ENCODE data around the gene TAT. TPM values are rescaled to one million over a fixed set of nuclear protein-coding genes. Genes with fewer than 3 reads are reported as not detected.

The TAT gene
- total and polyA plus RNA-seq, 10 of the 15 experiments (the other 5 are each of a cell fraction or from before 2014, with no cell fraction given), result 0.01 to 0.44 (median 0.09) TPM; not detected in 4

DNA sequence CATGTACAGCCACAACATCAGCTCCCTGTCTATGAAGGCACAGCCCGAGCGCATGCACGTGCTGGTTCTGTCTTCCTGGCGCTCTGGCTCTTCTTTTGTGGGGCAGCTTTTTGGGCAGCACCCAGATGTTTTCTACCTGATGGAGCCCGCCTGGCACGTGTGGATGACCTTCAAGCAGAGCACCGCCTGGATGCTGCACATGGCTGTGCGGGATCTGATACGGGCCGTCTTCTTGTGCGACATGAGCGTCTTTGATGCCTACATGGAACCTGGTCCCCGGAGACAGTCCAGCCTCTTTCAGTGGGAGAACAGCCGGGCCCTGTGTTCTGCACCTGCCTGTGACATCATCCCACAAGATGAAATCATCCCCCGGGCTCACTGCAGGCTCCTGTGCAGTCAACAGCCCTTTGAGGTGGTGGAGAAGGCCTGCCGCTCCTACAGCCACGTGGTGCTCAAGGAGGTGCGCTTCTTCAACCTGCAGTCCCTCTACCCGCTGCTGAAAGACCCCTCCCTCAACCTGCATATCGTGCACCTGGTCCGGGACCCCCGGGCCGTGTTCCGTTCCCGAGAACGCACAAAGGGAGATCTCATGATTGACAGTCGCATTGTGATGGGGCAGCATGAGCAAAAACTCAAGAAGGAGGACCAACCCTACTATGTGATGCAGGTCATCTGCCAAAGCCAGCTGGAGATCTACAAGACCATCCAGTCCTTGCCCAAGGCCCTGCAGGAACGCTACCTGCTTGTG is 40.0 kb downstream of the TAT start:
- 69% methylated on average over 28 of the region's 28 CpGs for WGBS (ENCODE audit: insufficient coverage, insufficient replicate concordance, low lambda C conversion rate, missing lambda C conversion rate)
- TF ChIP-seq MTA3 (IDR thresholded peaks at IDR 0.05; ENCODE audit: borderline replicate concordance, low read length) (no peak), SPI1 (IDR thresholded peaks at IDR 0.05; ENCODE audit: borderline replicate concordance, insufficient read depth, low read depth, low read length) (no peak), NR2C2 (IDR thresholded peaks at IDR 0.05; ENCODE audit: borderline replicate concordance, control insufficient read depth, insufficient read length, low read depth) (no peak), BACH1 (IDR thresholded peaks at IDR 0.05; ENCODE audit: borderline replicate concordance) (no peak)
- TF ChIP-seq, protein P1, sequence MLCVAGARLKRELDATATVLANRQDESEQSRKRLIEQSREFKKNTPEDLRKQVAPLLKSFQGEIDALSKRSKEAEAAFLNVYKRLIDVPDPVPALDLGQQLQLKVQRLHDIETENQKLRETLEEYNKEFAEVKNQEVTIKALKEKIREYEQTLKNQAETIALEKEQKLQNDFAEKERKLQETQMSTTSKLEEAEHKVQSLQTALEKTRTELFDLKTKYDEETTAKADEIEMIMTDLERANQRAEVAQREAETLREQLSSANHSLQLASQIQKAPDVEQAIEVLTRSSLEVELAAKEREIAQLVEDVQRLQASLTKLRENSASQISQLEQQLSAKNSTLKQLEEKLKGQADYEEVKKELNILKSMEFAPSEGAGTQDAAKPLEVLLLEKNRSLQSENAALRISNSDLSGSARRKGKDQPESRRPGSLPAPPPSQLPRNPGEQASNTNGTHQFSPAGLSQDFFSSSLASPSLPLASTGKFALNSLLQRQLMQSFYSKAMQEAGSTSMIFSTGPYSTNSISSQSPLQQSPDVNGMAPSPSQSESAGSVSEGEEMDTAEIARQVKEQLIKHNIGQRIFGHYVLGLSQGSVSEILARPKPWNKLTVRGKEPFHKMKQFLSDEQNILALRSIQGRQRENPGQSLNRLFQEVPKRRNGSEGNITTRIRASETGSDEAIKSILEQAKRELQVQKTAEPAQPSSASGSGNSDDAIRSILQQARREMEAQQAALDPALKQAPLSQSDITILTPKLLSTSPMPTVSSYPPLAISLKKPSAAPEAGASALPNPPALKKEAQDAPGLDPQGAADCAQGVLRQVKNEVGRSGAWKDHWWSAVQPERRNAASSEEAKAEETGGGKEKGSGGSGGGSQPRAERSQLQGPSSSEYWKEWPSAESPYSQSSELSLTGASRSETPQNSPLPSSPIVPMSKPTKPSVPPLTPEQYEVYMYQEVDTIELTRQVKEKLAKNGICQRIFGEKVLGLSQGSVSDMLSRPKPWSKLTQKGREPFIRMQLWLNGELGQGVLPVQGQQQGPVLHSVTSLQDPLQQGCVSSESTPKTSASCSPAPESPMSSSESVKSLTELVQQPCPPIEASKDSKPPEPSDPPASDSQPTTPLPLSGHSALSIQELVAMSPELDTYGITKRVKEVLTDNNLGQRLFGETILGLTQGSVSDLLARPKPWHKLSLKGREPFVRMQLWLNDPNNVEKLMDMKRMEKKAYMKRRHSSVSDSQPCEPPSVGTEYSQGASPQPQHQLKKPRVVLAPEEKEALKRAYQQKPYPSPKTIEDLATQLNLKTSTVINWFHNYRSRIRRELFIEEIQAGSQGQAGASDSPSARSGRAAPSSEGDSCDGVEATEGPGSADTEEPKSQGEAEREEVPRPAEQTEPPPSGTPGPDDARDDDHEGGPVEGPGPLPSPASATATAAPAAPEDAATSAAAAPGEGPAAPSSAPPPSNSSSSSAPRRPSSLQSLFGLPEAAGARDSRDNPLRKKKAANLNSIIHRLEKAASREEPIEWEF (IDR thresholded peaks at IDR 0.05; ENCODE audit: insufficient replicate concordance, low read depth, low read length), result no peak
- Histone ChIP-seq H3K27ac (ENCODE audit: control insufficient read depth, insufficient read depth) (no peak overlapping the region), H3K4me2 (ENCODE audit: control insufficient read depth, insufficient read depth) (no peak overlapping the region), H3K27me3 (replicated peaks in 1 of 2; ENCODE audit: control insufficient read depth in 2 of 2, insufficient read depth in 2 of 2, low read length in 1 of 2) (no peaks in the 10 kb centered on the region), H2AFZ (ENCODE audit: control insufficient read depth, low read depth, low read length) (no peak overlapping the region), H3K79me2 (ENCODE audit: control insufficient read depth, insufficient read depth, low read length) (no peaks in the 10 kb centered on the region), H3K36me3 (ENCODE audit: control insufficient read depth in 2 of 2, insufficient read depth in 2 of 2, low read length in 1 of 2) (no peaks in the 10 kb centered on the region), H3K9me3 (replicated peaks; ENCODE audit: control insufficient read depth, insufficient read depth, low read length) (no peaks in the 10 kb centered on the region), H4K20me1 (ENCODE audit: control insufficient read depth, insufficient read depth) (no peaks in the 10 kb centered on the region), H3K4me3 (no peak overlapping the region), H3K4me1 (ENCODE audit: control insufficient read depth, insufficient read depth, low read length) (0 out of 2 replicates have a peak, but pooled peaks cover 4% of the 10 kb centered on the region), H3K9ac (ENCODE audit: control insufficient read depth, insufficient read depth, low read length) (no peak overlapping the region)
- no peak for FAIRE-seq
- no peak for ATAC-seq
- ChIA-PET POLR2A (no interaction called here), RAD21 (ENCODE audit: unreplicated experiment) (interaction anchor here (1.0 to 2.6 kb wide), 3 partner anchors 11 to 74 kb away, joined by 3 to 11 read pairs (median 4); partner anchors contain the start of gene CHST4), SMC1A (ENCODE audit: uncharacterized antibody, unreplicated experiment) (interaction anchor here (0.6 to 4.5 kb wide), 4 partner anchors 16 to 123 kb away, joined by 4 to 52 read pairs (median 28); no protein-coding TSS in a partner anchor), CTCF (interaction anchor here (2.0 to 8.7 kb wide), 4 partner anchors 11 to 125 kb away, joined by 7 to 134 read pairs (median 19); partner anchors contain the start of gene CHST4)
- BruUV-seq (replicated peaks), result no TSS peak
- intact Hi-C loops (cut with micrococcal nuclease; ENCODE audit: unreplicated experiment), result loop anchor here (1.0 to 2.0 kb wide), 3 partner anchors 36 to 125 kb away; no protein-coding TSS in a partner anchor
- in situ Hi-C loops (cut with MboI), result no loop called here
- no peak for DNase-seq (ENCODE audit: low read depth, low spot score)
